Fibroblast of lung (primary cell): Measurements from ENCODE around the gene UGT1A3. TPM values are rescaled to one million over a fixed set of nuclear protein-coding genes. Genes with fewer than 3 reads are reported as not detected.

Source experiments
- DNase-seq, 2 donors: peaks; one replicate each; pipeline versions ENCODE4 v3.0.0 to v3.0.0-alpha.2; 2010; ENCODE audit warnings: low read depth in 2 of 2
- H2AFZ ChIP-seq: 2 replicates; pipeline ENCODE4 v1.5.1; 2012; ENCODE audit warnings: low read length, control low read depth, inconsistent platforms
- H3K27ac ChIP-seq: 2 replicates; pipeline ENCODE4 v1.5.1; 2011; ENCODE audit warnings: low read length, control low read depth; ENCODE audit not compliant: insufficient read depth
- H3K27me3 ChIP-seq: 2 replicates; pipeline ENCODE4 v1.5.1; 2011; ENCODE audit warnings: mild to moderate bottlenecking, low read length; ENCODE audit not compliant: control insufficient read depth, insufficient read depth
- H3K36me3 ChIP-seq: 2 replicates; pipeline ENCODE4 v1.5.1; 2011; ENCODE audit warnings: low read length; ENCODE audit not compliant: control insufficient read depth, insufficient read depth
- H3K4me1 ChIP-seq: 2 replicates; pipeline ENCODE4 v1.5.1; 2011; ENCODE audit warnings: low read length; ENCODE audit not compliant: control insufficient read depth, insufficient read depth; ENCODE audit errors: extremely low read depth
- H3K4me2 ChIP-seq: 2 replicates; pipeline ENCODE4 v1.5.1; 2011; ENCODE audit warnings: low read length, control low read depth; ENCODE audit not compliant: insufficient read depth; ENCODE audit errors: extremely low read depth
- H3K4me3 ChIP-seq, 4 experiments: fragments of 200-600 bp in 1 of 4; sonication (generic) in 1 of 4; replicated peaks in 1 of 4; 2 replicates each; pipeline ENCODE4 v1.5.1; 2011 to 2016; ENCODE audit warnings: low read length in 4 of 4, low read depth in 3 of 4, mild to moderate bottlenecking in 3 of 4, control low read depth in 2 of 4, inconsistent platforms in 1 of 4, mixed read lengths in 1 of 4; ENCODE audit not compliant: insufficient read depth in 1 of 4; ENCODE audit errors: control extremely low read depth in 1 of 4
- H3K79me2 ChIP-seq: 2 replicates; pipeline ENCODE4 v1.5.1; 2012; ENCODE audit warnings: mild to moderate bottlenecking, low read length, inconsistent platforms; ENCODE audit not compliant: control insufficient read depth, insufficient read depth
- H3K9ac ChIP-seq: 2 replicates; pipeline ENCODE4 v1.5.1; 2011; ENCODE audit warnings: mild to moderate bottlenecking, low read length, control low read depth; ENCODE audit not compliant: insufficient read depth
- H3K9me3 ChIP-seq: 2 replicates; pipeline ENCODE4 v1.5.1; 2012; ENCODE audit warnings: low read depth, low read length; ENCODE audit not compliant: control insufficient read depth, insufficient read depth
- H4K20me1 ChIP-seq: 2 replicates; pipeline ENCODE4 v1.5.1; 2011; ENCODE audit warnings: low read length; ENCODE audit not compliant: control insufficient read depth, insufficient read depth; ENCODE audit errors: extremely low read depth
- EZH2 ChIP-seq: IDR thresholded peaks from 2 replicates; pipeline ENCODE4 v1.5.1; 2012; ENCODE audit warnings: low read length, control low read depth, mild to moderate bottlenecking; ENCODE audit errors: missing control alignments
- polyA plus RNA-seq, 2 donors: library from polyadenylated mRNA; depleted of rRNA in 1 of 2; stranded (reverse) in 1 of 2; unstranded in 1 of 2; fragments of >200 nt; gene quantifications; 2 replicates each; pipeline ENCODE4 v1.2.1, GENCODE V29; 2011 to 2012; ENCODE audit warnings: missing spikeins in 1 of 2
- total RNA-seq: library from RNA; depleted of rRNA; stranded (reverse); fragments of >200 nt; gene quantifications from 2 replicates; pipeline ENCODE4 v1.2.1, GENCODE V29; 2014
- TF ChIP-seq, protein P1 (sequence below), 2 donors: IDR thresholded peaks in 1 of 2; conservative IDR thresholded peaks in 1 of 2; 1 replicate in 1 of 2; 2 replicates in 1 of 2; pipeline ENCODE4 v1.5.1; 2011 to 2012; ENCODE audit warnings: low read length in 2 of 2, control low read depth in 1 of 2, inconsistent platforms in 1 of 2, low read depth in 1 of 2, mild to moderate bottlenecking in 1 of 2

The UGT1A3 gene
- total and polyA plus RNA-seq, 2 donors (not counting 1 experiment from before 2014, with no cell fraction given), result not detected

- H3K4me1 ChIP-seq, result no peaks in the 10 kb centered on the region
- H3K36me3 ChIP-seq, result no peaks in the 10 kb centered on the region
- no peaks in the 10 kb centered on the region for H4K20me1 ChIP-seq
- TF ChIP-seq, protein P1, sequence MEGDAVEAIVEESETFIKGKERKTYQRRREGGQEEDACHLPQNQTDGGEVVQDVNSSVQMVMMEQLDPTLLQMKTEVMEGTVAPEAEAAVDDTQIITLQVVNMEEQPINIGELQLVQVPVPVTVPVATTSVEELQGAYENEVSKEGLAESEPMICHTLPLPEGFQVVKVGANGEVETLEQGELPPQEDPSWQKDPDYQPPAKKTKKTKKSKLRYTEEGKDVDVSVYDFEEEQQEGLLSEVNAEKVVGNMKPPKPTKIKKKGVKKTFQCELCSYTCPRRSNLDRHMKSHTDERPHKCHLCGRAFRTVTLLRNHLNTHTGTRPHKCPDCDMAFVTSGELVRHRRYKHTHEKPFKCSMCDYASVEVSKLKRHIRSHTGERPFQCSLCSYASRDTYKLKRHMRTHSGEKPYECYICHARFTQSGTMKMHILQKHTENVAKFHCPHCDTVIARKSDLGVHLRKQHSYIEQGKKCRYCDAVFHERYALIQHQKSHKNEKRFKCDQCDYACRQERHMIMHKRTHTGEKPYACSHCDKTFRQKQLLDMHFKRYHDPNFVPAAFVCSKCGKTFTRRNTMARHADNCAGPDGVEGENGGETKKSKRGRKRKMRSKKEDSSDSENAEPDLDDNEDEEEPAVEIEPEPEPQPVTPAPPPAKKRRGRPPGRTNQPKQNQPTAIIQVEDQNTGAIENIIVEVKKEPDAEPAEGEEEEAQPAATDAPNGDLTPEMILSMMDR (conservative IDR thresholded peaks at IDR 0.05 in 1 of 2, IDR thresholded peaks at IDR 0.05 in 1 of 2; ENCODE audit: low read depth in 1 of 2, low read length in 2 of 2), result no peak
- H3K27ac ChIP-seq, result no peak overlapping the region
- no peaks in the 10 kb centered on the region for H3K27me3 ChIP-seq
- no peak overlapping the region for H3K4me2 ChIP-seq
- H3K4me3 ChIP-seq, result no peak overlapping the region
- no peaks in the 10 kb centered on the region for H3K9me3 ChIP-seq
- no peak overlapping the region for H3K9ac ChIP-seq
- no peaks in the 10 kb centered on the region for H3K79me2 ChIP-seq
- DNase-seq, result no peak
- no peak overlapping the region for H2AFZ ChIP-seq
Measured at GRCh38 chr2:233810385-233810784, 81.5 kb downstream of the UGT1A3 start.

- Histone ChIP-seq H3K4me1 (no peaks in the 10 kb centered on the region), H2AFZ (no peak overlapping the region), H4K20me1 (no peaks in the 10 kb centered on the region), H3K79me2 (no peaks in the 10 kb centered on the region), H3K4me2 (no peak overlapping the region), H3K9ac (no peak overlapping the region), H3K9me3 (no peaks in the 10 kb centered on the region), H3K4me3 (no peak overlapping the region), H3K27ac (no peak overlapping the region), H3K27me3 (no peaks in the 10 kb centered on the region), H3K36me3 (no peaks in the 10 kb centered on the region)
- no peak for DNase-seq
- TF ChIP-seq, protein P1 (conservative IDR thresholded peaks at IDR 0.05 in 1 of 2, IDR thresholded peaks at IDR 0.05 in 1 of 2; ENCODE audit: low read depth in 1 of 2, low read length in 2 of 2), result no peak
- no peak for TF ChIP-seq EZH2
Measured at GRCh38 chr2:233811087-233811486, 82.2 kb downstream of the UGT1A3 start.

GRCh38 chr2:233811732-233812131 lies 82.9 kb downstream of the UGT1A3 start:
- Histone ChIP-seq H3K36me3 (no peaks in the 10 kb centered on the region), H3K4me1 (no peaks in the 10 kb centered on the region), H4K20me1 (no peaks in the 10 kb centered on the region), H3K27me3 (no peaks in the 10 kb centered on the region), H3K79me2 (no peaks in the 10 kb centered on the region), H2AFZ (no peak overlapping the region), H3K4me2 (no peak overlapping the region), H3K4me3 (no peak overlapping the region), H3K9ac (no peak overlapping the region), H3K9me3 (no peaks in the 10 kb centered on the region), H3K27ac (no peak overlapping the region)
- DNase-seq, result no peak
- TF ChIP-seq, protein P1 (conservative IDR thresholded peaks at IDR 0.05 in 1 of 2, IDR thresholded peaks at IDR 0.05 in 1 of 2; ENCODE audit: low read depth in 1 of 2, low read length in 2 of 2), result no peak
- TF ChIP-seq EZH2, result no peak
